GM18499 (cell line): ENCODE data around the gene HJV.
A peak's percentile ranks its signal among the peaks of the same experiment; 100 is the strongest.

Experiments used
- ATAC-seq: cut with Tn5 transposase; IDR thresholded peaks from one replicate; pipeline ENCODE4 v1.9.1; 2021; ENCODE audit warnings: moderate number of reproducible peaks; ENCODE audit not compliant: insufficient read depth, unreplicated experiment

The HJV gene

GRCh38 chr1:145978854-145979745 is 42.4 kb downstream of the HJV start:
- ATAC-seq: peak; percentile 83

- no peak for ATAC-seq
Measured at GRCh38 chr1:145978471-145978853, 43.1 kb downstream of the HJV start.

GRCh38 chr1:145977486-145978470 is 43.8 kb downstream of the HJV start:
- no peak for ATAC-seq

- ATAC-seq: no peak
Measured at GRCh38 chr1:145977016-145977415, 44.5 kb downstream of the HJV start.

GRCh38 chr1:145975216-145975615 is 46.3 kb downstream of the HJV start:
- ATAC-seq: no peak

GRCh38 chr1:145974721-145975120 is 46.8 kb downstream of the HJV start:
- ATAC-seq: no peak

DNA sequence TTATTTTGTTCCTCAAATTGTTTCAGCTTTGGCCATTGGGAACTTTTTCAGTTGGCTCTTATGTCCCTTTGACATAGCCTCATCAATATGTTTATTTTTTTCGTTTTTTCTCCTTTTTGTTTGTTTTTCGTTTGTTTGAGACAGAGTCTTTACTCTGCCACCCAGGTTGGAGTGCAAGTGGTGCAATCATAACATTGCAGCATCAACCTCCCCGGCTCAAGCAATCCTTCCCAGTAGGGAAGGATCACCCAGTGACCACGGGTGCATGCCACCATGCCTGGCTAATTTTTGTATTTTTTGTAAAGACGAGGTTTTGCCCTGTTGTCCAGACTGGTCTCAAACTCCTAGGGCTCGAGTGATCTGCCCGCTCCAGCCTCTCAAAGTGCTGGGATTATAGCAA is 49.0 kb downstream of the HJV start:
- ATAC-seq: no peak
